Measurements from ENCODE around the gene TLR10.
A peak's percentile ranks its signal among the peaks of the same experiment; 100 is the strongest.
"Not testable (repeated sequence)": the region's sequence is repeated elsewhere in the genome, so short reads cannot be mapped to it uniquely, and the experiment has no call there.

Gene TLR10

DNA sequence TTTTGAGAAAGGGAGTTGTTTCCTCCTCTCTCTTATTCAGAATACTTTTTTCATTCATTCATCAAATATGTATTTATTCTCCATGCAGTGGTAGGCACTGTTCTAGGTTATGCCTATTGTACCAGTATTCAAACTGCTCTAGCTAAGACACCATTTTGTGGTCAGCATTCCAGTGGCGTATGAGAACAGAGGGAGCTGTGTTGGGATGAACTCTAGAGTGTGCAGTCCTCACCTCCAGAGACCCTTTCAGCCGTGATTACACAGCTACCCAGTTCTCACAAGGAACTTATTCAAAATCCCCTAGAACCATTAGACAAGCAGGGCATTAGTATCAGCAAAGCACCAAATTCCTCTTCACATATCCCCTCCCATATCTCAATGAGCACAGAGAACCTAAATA, 17.6 kb upstream of the TLR10 start:
- DNase-seq, result no peak

- DNase-seq, result no peak
Observed at GRCh38 chr4:38795087-38795486, 12.3 kb upstream of the TLR10 start.

GRCh38 chr4:38794051-38794450, 11.3 kb upstream of the TLR10 start:
- DNase-seq, result no peak

DNA sequence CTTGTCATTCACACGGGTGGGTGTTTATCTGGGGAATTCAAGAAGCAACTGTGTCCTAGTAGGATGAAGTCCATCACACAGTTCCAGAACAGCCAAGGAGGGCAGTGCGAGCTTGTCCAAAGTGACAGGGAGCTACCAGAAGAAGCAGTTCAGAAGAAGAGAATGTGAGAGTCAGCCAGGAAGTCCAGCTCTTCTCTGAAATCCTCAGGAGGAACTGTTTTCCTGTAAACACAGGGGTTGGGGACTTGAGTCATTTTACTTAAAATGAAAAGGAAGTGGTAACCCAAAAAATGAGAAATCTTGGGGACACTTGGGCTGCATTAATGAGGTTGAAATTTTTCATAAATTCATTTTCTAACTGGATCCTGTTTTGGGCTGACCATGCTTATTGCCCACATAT, 8.2 kb upstream of the TLR10 start:
- peak; percentile 35 for DNase-seq

DNA sequence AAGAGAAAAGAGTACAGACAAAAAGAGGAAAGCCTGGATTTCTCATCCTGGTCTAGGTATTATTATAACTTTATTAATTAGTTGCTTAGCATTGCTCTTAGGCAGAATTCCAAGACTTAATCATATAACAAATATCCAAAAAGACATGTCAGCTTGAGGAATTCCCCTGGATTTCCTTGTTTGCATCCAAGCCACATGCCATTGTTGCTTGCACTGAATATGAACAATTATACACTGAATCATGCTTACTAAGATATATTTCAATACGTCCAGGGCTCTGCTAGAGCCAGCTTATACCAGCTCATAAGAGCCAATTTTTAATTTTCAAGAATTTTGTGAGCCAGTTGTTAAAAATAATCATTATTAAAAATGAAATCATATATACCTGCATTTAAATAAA, 5.5 kb upstream of the TLR10 start:
- DNase-seq, result no peak

DNA sequence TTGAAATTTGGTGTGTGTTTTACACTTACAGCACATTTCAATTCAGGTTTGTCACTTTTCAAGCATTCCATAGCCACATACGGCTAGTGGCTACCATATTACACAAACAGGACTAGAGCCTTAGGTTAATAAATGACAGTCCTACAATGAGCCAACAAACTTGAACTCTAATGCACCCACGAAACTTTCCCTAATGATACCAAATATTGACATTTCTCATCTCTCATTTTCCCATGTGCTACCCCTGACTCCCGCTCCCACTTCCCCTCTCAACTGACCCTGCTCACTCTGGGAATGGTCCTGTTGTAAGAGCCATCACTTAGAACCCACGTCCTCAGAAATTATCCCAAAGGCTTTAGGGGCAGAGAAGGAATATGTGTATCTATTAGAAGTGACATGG, 4.9 kb upstream of the TLR10 start:
- DNase-seq, result no peak

- DNase-seq, result peak; percentile 50
Observed at GRCh38 chr4:38785901-38786402, 3.2 kb upstream of the TLR10 start.

GRCh38 chr4:38785041-38785790, 2.4 kb upstream of the TLR10 start:
- no peak for DNase-seq

- DNase-seq, result no peak
Observed at GRCh38 chr4:38784141-38784540, 1.4 kb upstream of the TLR10 start.

DNA sequence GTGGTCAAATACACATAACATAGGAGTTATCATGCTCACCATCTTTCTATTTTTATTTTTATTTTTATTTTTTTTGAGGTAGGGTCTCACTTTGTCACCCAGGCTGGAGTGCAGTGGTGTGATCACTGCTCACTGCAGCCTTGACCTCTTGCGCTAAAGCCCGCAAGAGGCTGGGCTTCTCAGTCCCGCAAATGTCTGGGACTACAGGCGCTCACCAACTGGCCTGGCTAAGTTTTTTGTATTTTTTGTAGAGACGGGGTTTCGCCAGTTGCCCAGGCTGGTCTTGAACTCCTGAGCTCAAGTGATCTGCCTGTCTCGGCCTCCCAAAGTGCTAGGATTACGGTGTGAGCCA, 295 bp upstream of the TLR10 start:
- DNase-seq, result no peak

DNA sequence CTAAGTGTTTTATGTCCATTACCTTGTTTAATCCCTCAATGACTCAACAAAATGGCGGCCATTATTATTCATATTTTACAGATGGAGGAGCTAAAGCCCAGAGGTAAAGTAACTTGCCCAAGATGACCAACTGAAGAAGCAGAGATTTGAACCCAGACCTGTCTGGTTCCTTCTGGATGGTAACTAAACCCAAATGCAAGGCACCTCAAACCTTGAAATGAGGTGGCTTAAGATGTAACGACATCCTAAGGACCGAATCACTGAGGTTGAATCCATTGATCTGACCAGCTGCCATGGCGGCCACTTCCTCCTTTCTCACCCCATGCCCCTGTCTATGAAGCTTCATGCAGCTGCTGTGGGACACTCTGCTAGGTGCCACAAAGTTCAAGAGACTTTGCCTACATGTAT, 932 bp downstream of the TLR10 start:
- no peak for DNase-seq

DNA sequence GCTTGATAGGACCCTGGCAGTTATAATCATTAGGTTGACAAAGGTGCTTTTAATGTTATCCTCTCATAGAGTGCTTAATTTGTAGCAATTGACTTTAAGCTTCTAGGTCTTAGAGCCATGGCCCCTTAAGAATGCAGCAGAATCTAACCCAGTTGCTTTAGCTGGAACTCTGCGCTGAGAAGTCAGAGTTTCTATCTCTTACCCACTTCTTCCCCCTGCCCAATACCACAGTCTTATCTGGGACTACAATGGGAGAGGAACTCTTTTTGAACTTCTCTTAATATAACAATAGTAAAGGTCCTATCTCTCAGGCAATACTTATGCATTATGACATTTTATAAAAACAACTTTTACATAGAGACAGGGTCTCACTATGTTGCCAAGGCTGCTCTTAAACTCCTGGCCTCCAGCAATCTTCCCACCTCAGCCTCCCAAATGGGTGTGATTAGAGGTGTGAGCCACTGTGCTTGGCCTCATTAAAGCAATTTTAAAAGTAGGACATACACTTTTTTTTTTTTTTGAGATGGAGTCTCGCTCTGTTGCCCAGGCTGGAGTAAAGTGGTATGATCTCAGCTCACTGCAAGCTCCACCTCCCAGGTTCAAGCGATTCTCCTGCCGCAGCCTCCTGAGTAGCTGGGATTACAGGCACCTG, 1.8 kb downstream of the TLR10 start:
- DNase-seq, result peak; percentile 90

DNA sequence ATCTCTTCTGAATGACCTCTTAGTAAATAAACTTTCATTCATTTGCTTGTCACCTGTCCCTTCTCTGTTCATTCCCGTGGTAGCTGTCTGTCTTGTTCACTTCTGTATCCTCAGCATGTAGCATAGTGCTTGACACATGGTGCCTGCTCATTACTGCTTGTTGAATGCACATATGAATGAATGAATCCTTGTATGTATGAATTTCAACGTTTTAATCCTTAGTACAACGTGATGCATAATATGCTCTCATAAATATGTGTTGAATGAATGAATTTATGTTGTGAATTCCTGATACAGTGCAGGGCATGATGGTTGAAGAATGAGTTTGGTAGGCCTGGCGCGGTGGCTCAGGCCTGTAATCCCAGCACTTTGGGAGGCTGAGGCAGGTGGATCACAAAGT, 3.0 kb downstream of the TLR10 start:
- DNase-seq, result no peak

DNA sequence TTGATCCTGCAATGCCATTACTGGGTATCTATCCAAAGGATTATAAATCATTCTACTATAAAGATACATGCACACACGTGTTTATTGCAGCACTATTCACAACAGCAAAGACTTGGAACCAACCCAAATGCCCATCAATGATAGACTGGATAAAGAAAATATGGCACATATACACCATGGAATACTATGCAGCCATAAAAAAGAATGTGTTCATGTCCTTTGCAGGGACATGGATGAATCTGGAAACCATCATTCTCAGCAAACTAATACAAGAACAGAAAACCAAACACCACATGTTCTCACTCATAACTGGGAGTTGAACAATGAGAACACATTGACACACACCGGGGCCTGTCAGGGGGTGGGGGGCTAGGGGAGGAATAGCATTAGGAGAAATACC, 4.9 kb downstream of the TLR10 start:
- not testable (repeated sequence) for DNase-seq

DNA sequence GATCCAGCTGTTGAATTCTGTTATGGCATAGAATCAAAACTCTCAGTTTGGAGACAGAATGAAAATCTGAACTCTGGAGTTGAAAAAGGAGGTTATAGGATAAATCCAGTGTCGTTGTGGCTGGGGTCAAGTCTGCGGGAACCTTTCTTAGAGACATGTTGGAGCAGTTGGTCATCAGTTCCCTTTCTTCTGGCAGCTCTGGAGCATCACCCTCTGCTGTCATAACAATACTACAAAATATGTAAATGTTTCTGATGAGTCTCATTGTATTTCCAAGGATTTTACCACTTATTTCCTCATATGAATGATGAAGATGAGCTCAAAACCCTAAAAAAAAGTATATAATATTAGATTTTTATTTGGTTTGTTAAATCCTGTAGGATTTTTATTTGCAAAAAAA, 7.5 kb downstream of the TLR10 start:
- DNase-seq, result no peak

- peak; percentile 56 for DNase-seq
Observed at GRCh38 chr4:38774181-38774955, 8.4 kb downstream of the TLR10 start.

DNA sequence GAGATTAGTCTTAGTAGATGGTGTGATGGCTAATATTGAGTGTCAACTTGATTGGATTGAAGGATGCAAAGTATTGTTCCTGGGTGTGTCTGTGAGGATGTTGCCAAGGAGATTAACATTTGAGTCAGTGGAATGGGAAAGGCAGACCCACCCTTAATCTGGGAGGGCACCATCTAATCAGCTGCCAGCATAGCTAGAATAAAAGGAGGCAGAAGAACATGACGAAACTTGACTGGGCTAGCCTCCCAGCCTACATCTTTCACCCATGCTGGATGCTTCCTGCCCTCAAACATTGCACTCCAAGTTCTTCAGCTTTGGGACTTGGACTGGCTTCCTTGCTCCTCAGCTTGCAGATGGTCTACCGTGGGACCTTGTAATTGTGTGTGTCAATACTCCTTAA, 12.5 kb downstream of the TLR10 start:
- not testable (repeated sequence) for DNase-seq

DNA sequence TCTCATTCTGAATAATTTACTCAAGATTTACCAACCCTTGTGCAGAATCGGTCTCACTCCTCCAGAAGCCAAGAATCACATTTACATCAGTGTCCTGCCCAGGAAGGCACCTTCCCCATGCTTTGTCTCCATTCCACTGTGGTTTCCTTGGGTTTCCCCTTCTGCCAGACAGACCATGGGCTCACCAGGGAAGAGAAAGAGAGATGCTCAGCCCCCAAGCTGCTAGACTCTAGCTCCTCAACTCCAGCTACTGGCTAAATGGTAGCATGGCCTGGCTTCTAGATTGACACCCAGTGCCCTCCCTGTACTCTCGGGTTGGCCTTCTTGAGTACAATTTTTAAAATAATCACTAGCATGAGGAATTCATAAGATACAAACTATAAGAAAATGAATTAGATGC, 12.9 kb downstream of the TLR10 start:
- no peak for DNase-seq

GRCh38 chr4:38769441-38769840, 13.3 kb downstream of the TLR10 start:
- no peak for DNase-seq

GRCh38 chr4:38768968-38769394, 13.8 kb downstream of the TLR10 start:
- peak; percentile 25 for DNase-seq

DNA sequence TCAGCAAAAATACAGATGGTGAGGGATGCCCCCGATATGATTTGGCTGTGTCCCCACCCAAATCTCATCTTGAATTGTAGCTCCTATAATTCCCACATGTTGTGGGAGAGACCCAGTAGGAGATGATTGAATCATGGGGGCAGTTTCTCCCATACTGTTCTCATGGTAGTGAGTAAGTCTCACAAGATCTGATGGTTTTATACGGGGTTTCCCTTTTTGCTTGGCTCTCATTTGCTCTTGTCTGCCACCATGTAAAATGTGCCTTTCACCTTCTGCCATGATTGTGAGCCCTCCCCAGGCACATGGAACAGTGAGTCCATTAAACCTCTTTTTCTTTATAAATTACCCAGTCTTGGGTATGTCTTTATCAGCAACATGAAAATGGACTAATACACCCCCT, 15.8 kb downstream of the TLR10 start:
- DNase-seq, result not testable (repeated sequence)

GRCh38 chr4:38765382-38765781, 17.4 kb downstream of the TLR10 start:
- no peak for DNase-seq

DNA sequence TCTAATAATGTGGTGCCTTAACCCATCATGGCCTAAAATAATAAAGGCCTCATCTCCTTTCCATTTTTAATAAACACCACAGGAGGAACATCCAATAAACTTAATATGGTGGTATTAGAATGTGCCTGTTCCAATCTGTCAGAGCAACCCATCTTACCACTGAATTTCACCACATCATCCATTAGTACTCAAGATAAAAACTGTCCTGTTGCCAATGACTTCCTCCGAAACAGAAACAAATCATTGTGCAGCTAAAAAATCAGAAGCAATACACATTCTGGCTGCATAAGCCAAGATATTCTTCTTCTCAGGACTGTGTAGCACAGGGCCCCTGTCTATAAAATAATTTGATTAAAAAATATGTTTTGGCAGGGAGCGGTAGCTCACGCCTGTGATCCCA, 18.5 kb downstream of the TLR10 start:
- DNase-seq, result peak; percentile 23

DNA sequence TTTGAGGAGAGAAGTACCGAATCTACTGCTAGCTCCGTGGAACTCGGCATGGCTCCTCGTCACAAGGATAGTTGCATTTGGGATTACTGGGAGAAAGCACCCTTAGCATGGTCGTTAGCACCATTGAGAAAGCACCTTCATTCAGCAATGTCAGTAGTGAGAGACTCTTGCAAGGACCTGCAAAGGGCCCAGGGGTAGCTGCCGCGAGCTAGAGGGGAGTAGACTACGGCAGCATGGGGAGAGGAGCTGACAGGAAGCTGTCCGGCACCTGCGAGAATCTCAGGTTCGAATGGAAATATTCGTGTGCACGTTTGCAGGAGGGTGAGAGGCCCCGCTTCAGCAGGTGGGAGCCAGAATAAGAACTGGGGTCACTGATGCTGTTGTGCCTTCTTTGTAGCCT, 20.2 kb downstream of the TLR10 start:
- DNase-seq, result no peak

Measured in hematopoietic multipotent progenitor cell treated with erythropoietin and hydrocortisone succinate and interleukin-3 and kit ligand, for 4 days (in vitro differentiated cells).